HEK293T (cell line): ENCODE data around the gene PTGR3.

Source experiments
- CTCF ChIA-PET: fragments of 350-600 bp; formaldehyde crosslinking; extraction: SDS; loops from one replicate; lab custom pipeline; 2021; ENCODE audit warnings: antibody characterized with exemption, inconsistent platforms; lab: Yijun Ruan, JAX
- POLR2A ChIA-PET: fragments of 350-600 bp; formaldehyde crosslinking; extraction: SDS; loops from one replicate; lab custom pipeline; 2020; ENCODE audit warnings: antibody characterized with exemption, inconsistent platforms; lab: Yijun Ruan, JAX
- DNase-seq: peaks from one replicate; pipeline ENCODE4 v3.0.0; 2012; ENCODE audit warnings: mixed read lengths; ENCODE audit errors: extremely low spot score
- ARNT ChIP-seq: fragments of 450-650 bp; IDR thresholded peaks from 2 replicates; pipeline ENCODE4 v1.6.1; 2017; ENCODE audit warnings: mild to moderate bottlenecking
- BHLHE40 ChIP-seq: fragments of 450-650 bp; IDR thresholded peaks from 2 replicates; pipeline ENCODE4 v1.6.1; 2016; ENCODE audit warnings: mild to moderate bottlenecking, moderate library complexity, borderline replicate concordance
- CTBP1 ChIP-seq: fragments of 450-650 bp; IDR thresholded peaks from 2 replicates; pipeline ENCODE4 v1.6.1; 2016; ENCODE audit warnings: borderline replicate concordance
- ELF4 ChIP-seq: fragments of 450-650 bp; IDR thresholded peaks from 2 replicates; pipeline ENCODE4 v1.6.1; 2017; ENCODE audit warnings: antibody characterized with exemption
- FOXA1 ChIP-seq: fragments of 450-650 bp; IDR thresholded peaks from 2 replicates; pipeline ENCODE4 v1.6.1; 2016; ENCODE audit warnings: mild to moderate bottlenecking
- FOXK2 ChIP-seq: fragments of 450-650 bp; IDR thresholded peaks from 2 replicates; pipeline ENCODE4 v1.6.1; 2016; ENCODE audit warnings: mild to moderate bottlenecking
- FOXM1 ChIP-seq: fragments of 450-650 bp; IDR thresholded peaks from 2 replicates; pipeline ENCODE4 v1.6.1; 2017; ENCODE audit warnings: mild to moderate bottlenecking, borderline replicate concordance
- HDGF ChIP-seq: fragments of 450-650 bp; IDR thresholded peaks from 2 replicates; pipeline ENCODE4 v1.6.1; 2017; ENCODE audit warnings: antibody characterized with exemption, borderline replicate concordance
- L3MBTL2 ChIP-seq: fragments of 450-650 bp; conservative IDR thresholded peaks from 2 replicates; pipeline ENCODE4 v1.6.1; 2016; ENCODE audit warnings: mild to moderate bottlenecking
- LEF1 ChIP-seq: fragments of 450-650 bp; IDR thresholded peaks from 2 replicates; pipeline ENCODE4 v1.6.1; 2017; ENCODE audit warnings: mild to moderate bottlenecking, borderline replicate concordance
- NFRKB ChIP-seq: fragments of 450-650 bp; IDR thresholded peaks from 2 replicates; pipeline ENCODE4 v1.6.1; 2016; ENCODE audit warnings: mild to moderate bottlenecking, moderate library complexity
- SP1 ChIP-seq: fragments of 450-650 bp; IDR thresholded peaks from 2 replicates; pipeline ENCODE4 v1.6.1; 2017
- SUZ12 ChIP-seq: fragments of 450-650 bp; IDR thresholded peaks from 2 replicates; pipeline ENCODE4 v1.6.1; 2016; ENCODE audit warnings: mild to moderate bottlenecking
- TARDBP ChIP-seq: fragments of 450-650 bp; IDR thresholded peaks from 2 replicates; pipeline ENCODE4 v1.6.1; 2016
- ZNF384 ChIP-seq: fragments of 450-650 bp; IDR thresholded peaks from 2 replicates; pipeline ENCODE4 v1.6.1; 2016
- TF ChIP-seq, protein P1 (sequence below): fragments of 450-650 bp; IDR thresholded peaks from 2 replicates; pipeline ENCODE4 v1.6.1; 2016

PTGR3 gene

GRCh38 chr18:75251466-75251865, 42.5 kb upstream of the PTGR3 start:
- DNase-seq, result no peak
- CTCF ChIA-PET, result interaction anchor here (0.6 kb wide), 1 partner anchor 8 kb away, joined by 3 read pairs; no protein-coding TSS in a partner anchor
- POLR2A ChIA-PET, result no interaction called here
- TF ChIP-seq SP1 (no peak), ELF4 (no peak)

DNA sequence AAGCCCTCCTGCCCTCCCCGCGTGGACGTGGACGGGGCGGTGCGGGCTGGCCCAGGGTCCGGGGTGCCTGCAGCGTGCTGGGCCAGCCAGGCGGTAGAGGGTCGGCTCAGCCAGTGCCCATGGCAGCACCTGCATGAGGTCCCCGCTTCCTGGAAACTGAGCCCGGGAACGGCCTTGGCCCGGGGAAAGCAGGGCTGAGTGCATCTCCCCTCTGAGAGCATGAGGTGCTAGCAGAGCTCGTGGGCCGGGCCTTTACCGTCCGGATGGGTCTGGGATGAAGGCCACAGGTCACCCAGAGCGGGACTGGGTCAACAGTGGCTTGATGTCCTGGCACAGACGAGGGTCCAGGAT, 41.5 kb upstream of the PTGR3 start:
- TF ChIP-seq FOXK2 (no peak), TARDBP (no peak), LEF1 (no peak), BHLHE40 (no peak), L3MBTL2 (no peak), FOXA1 (no peak), FOXM1 (no peak), NFRKB (no peak), ELF4 (no peak), ZNF384 (no peak)
- TF ChIP-seq, protein P1, sequence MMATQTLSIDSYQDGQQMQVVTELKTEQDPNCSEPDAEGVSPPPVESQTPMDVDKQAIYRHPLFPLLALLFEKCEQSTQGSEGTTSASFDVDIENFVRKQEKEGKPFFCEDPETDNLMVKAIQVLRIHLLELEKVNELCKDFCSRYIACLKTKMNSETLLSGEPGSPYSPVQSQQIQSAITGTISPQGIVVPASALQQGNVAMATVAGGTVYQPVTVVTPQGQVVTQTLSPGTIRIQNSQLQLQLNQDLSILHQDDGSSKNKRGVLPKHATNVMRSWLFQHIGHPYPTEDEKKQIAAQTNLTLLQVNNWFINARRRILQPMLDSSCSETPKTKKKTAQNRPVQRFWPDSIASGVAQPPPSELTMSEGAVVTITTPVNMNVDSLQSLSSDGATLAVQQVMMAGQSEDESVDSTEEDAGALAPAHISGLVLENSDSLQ, result no peak
- ChIA-PET POLR2A (no interaction called here), CTCF (no interaction called here)
- DNase-seq, result no peak

- ChIA-PET POLR2A (no interaction called here), CTCF (no interaction called here)
- TF ChIP-seq ARNT (no peak), TARDBP (no peak), SUZ12 (no peak), FOXM1 (no peak), NFRKB (no peak), HDGF (no peak), LEF1 (no peak), BHLHE40 (no peak), SP1 (no peak), CTBP1 (no peak), L3MBTL2 (no peak), FOXK2 (no peak), ELF4 (no peak), FOXA1 (no peak), ZNF384 (no peak)
- TF ChIP-seq, protein P1, result no peak
- DNase-seq, result no peak
Measured at GRCh38 chr18:75249672-75250470, 40.9 kb upstream of the PTGR3 start.

DNA sequence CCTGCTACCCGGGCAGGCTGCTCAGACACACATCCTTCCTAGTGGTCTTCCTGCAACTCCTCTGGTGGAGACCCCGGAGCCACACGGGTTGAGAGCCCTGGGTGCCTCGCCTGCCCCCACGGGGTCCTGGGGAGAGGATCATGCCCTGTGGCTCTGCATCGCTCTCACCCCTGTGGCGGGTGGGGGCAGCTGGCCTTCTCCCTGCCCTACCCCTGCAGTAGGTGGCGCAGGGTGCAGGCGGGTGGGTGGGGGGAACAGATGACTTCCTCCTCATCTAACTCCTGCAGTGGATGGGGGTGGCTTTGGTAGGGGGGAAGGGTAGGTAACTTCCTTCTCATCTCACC, 40.2 kb upstream of the PTGR3 start:
- no peak for TF ChIP-seq FOXK2
- no peak for TF ChIP-seq ARNT
- no peak for TF ChIP-seq LEF1
- TF ChIP-seq FOXA1, result no peak
- no peak for TF ChIP-seq CTBP1
- no peak for TF ChIP-seq SUZ12
- TF ChIP-seq TARDBP, result no peak
- TF ChIP-seq SP1, result no peak
- no peak for TF ChIP-seq HDGF
- TF ChIP-seq FOXM1, result no peak
- TF ChIP-seq NFRKB, result no peak
- TF ChIP-seq BHLHE40, result no peak
- no peak for TF ChIP-seq ELF4
- no peak for DNase-seq
- ChIA-PET CTCF (no interaction called here), POLR2A (no interaction called here)

DNA sequence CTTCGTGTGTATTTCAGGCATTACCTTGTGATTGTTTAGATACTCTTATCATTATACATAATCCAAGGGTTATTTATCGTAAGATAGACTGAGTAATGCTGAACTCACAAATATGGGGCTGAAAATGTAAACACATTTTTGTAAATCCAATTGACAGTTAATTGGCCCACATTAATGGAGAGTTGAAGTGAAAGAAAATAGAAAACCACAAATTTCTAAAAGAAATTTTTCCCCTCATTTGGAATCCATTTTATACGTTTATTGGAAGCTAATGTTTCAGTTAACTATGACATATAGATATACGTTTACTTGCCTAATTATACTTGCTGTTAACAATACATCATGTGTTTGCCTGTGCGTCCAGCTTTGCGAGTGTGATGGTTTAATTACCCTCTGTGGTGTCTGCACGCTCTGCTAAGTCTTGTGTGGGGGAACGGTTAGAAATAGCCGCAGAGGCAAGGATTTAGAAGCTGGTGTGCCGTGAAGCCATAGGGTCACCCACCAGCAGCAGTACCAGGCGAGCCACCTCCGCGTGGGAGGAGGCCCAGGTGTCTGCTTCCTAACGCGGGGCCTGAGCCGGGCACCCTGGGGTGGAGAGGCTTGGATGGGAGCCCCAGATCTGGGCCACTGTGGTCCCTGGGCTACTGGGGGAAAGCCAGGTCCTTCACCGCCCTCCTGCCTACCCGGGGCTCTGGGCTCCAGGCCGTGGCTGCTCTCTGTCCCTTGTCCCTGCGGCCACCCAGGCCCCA, 39.7 kb upstream of the PTGR3 start:
- ChIA-PET POLR2A (no interaction called here), CTCF (no interaction called here)

More for the DNA sequence above, 39.7 kb upstream of the PTGR3 start:
- TF ChIP-seq SUZ12 (no peak), LEF1 (no peak), ZNF384 (no peak), FOXA1 (no peak), FOXK2 (no peak), FOXM1 (no peak), ARNT (no peak), L3MBTL2 (no peak), NFRKB (no peak), ELF4 (no peak), BHLHE40 (no peak)
- TF ChIP-seq, protein P1, result no peak
- no peak for DNase-seq
